H1 (cell line): Measurements from ENCODE around the gene RFX2.

Experiments
- CTCF ChIP-seq, 3 experiments: IDR thresholded peaks; 1 replicate in 2 of 3; 2 replicates in 1 of 3; pipeline versions ENCODE4 v1.5.1 to v1.6.1; 2011; ENCODE audit warnings: low read length in 3 of 3, mild to moderate bottlenecking in 3 of 3, inconsistent platforms in 2 of 3, low read depth in 1 of 3, moderate library complexity in 1 of 3; ENCODE audit not compliant: insufficient read depth in 1 of 3; ENCODE audit errors: control extremely low read depth in 1 of 3
- E2F6 ChIP-seq: IDR thresholded peaks from 2 replicates; pipeline ENCODE4 v1.6.1; 2012; ENCODE audit warnings: inconsistent platforms
- JUN ChIP-seq: IDR thresholded peaks from 2 replicates; pipeline ENCODE4 v1.6.1; 2011; ENCODE audit warnings: low read depth, mild to moderate bottlenecking, improper control_type of control experiment, low read length
- POLR2A ChIP-seq, 2 experiments: IDR thresholded peaks; 1 replicate in 1 of 2; 2 replicates in 1 of 2; pipeline ENCODE4 v1.6.1; 2011; ENCODE audit warnings: low read depth in 2 of 2, low read length in 2 of 2, mild to moderate bottlenecking in 2 of 2; ENCODE audit errors: control extremely low read depth in 1 of 2
- POLR2AphosphoS5 ChIP-seq: IDR thresholded peaks from 2 replicates; pipeline ENCODE4 v1.6.1; 2011; ENCODE audit warnings: low read depth, low read length
- RAD21 ChIP-seq, 2 experiments: IDR thresholded peaks in 1 of 2; conservative IDR thresholded peaks in 1 of 2; 2 replicates each; pipeline ENCODE4 v1.6.1; 2011; ENCODE audit warnings: low read depth in 2 of 2, low read length in 2 of 2, improper control_type of control experiment in 1 of 2, inconsistent platforms in 1 of 2, mild to moderate bottlenecking in 1 of 2, moderate library complexity in 1 of 2
- RFX5 ChIP-seq: IDR thresholded peaks from 2 replicates; pipeline ENCODE4 v1.6.1; 2011; ENCODE audit warnings: low read depth, low read length, improper control_type of control experiment, borderline replicate concordance
- SP2 ChIP-seq: IDR thresholded peaks from 2 replicates; pipeline ENCODE4 v1.6.1; 2012; ENCODE audit warnings: mild to moderate bottlenecking, low read length, inconsistent platforms
- TBP ChIP-seq: IDR thresholded peaks from 2 replicates; pipeline ENCODE4 v1.6.1; 2011; ENCODE audit warnings: low read depth, low read length, improper control_type of control experiment
- YY1 ChIP-seq: IDR thresholded peaks from 2 replicates; pipeline ENCODE4 v1.6.1; 2011; ENCODE audit warnings: low read depth, mild to moderate bottlenecking, low read length

GRCh38 chr19:6017576-6017975 lies 92.7 kb downstream of the RFX2 start:
- TF ChIP-seq JUN (no peak), CTCF (IDR thresholded peaks at IDR 0.05; ENCODE audit: control extremely low read depth in 1 of 3, insufficient read depth in 1 of 3, low read depth in 1 of 3, low read length in 3 of 3) (no peak), RAD21 (IDR thresholded peaks at IDR 0.05 in 1 of 2, conservative IDR thresholded peaks at IDR 0.05 in 1 of 2; ENCODE audit: low read depth in 2 of 2, low read length in 2 of 2) (no peak), POLR2A (IDR thresholded peaks at IDR 0.05; ENCODE audit: control extremely low read depth in 1 of 2, low read depth in 2 of 2, low read length in 2 of 2) (no peak), YY1 (no peak), TBP (no peak), SP2 (no peak), RFX5 (no peak), POLR2AphosphoS5 (no peak), E2F6 (no peak)
